NT2/D1 (cell line): ENCODE results near the gene PTPRT.

Source experiments
- SUZ12 ChIP-seq: IDR thresholded peaks from 2 replicates; pipeline ENCODE4 v1.6.1; 2011; ENCODE audit not compliant: insufficient read length, insufficient read depth; ENCODE audit errors: extremely low read depth
- YY1 ChIP-seq: IDR thresholded peaks from 2 replicates; pipeline ENCODE4 v1.6.1; 2011; ENCODE audit not compliant: insufficient read length, insufficient read depth
- ZNF274 ChIP-seq: IDR thresholded peaks from 2 replicates; pipeline ENCODE4 v1.6.1; 2011; ENCODE audit warnings: mild to moderate bottlenecking, low read depth, low read length

DNA sequence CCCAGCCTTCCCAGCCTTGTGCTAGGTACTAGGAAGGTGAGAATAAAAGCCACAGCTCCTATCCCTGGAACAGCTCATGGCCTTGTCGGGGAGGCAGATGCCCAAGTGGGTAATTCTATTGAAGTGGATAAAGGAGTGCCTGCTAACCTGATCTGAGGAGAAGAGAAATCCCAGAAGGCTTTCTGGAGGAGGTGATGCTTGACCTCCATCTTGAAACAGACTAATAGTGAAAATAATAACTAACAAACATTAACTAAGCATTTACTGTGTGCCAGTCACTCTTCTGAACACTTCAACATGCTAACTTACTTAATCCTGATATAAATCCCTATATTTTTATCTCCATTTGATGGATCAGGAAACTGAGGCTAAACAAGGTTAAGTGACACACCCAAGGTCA is 1078.4 kb downstream of the PTPRT start:
- TF ChIP-seq YY1, result no peak
- TF ChIP-seq SUZ12, result no peak
- TF ChIP-seq ZNF274, result no peak
